B cell (primary cell): ENCODE measurements around the gene TCHH. TPM values are rescaled to one million over a fixed set of nuclear protein-coding genes. Genes with fewer than 3 reads are reported as not detected.

Experiments used
- ATAC-seq: fragments of 200-7000 bp; cut with Tn5 transposase; one replicate; pipeline ENCODE4 v1.10.0; 2021; ENCODE audit warnings: low read depth, mild to moderate bottlenecking, moderate number of reproducible peaks, moderate library complexity
- CTCF ChIA-PET: fragments of 350-600 bp; sonication (Branson Sonifier 250); formaldehyde crosslinking; loops from one replicate; lab custom pipeline; 2021; ENCODE audit warnings: antibody characterized with exemption, inconsistent platforms; lab: Charles Lee
- POLR2A ChIA-PET: fragments of 350-600 bp; sonication (Branson Sonifier 250); formaldehyde crosslinking; loops from one replicate; lab custom pipeline; 2021; ENCODE audit warnings: antibody characterized with exemption; lab: Charles Lee
- DNase-seq: peaks from one replicate; pipeline ENCODE4 v3.0.0; 2013
- H2AFZ ChIP-seq: 2 replicates; pipeline ENCODE4 v1.6.1; 2012; ENCODE audit warnings: mild to moderate bottlenecking, low read depth, low read length; ENCODE audit not compliant: insufficient read depth, poor library complexity, severe bottlenecking
- H3K27ac ChIP-seq, 2 donors: 1 replicate in 1 of 2; 2 replicates in 1 of 2; pipeline ENCODE4 v1.5.1; 2012 to 2013; ENCODE audit warnings: low read length in 2 of 2, mild to moderate bottlenecking in 2 of 2, moderate library complexity in 1 of 2
- H3K27me3 ChIP-seq, 4 experiments: fragments of 200-600 bp in 1 of 4; sonication (generic) in 1 of 4; replicated peaks in 1 of 4; 1 replicate in 2 of 4; 2 replicates in 2 of 4; pipeline versions ENCODE4 v1.6.1 to v1.7.0; 2013 to 2016; ENCODE audit warnings: low read length in 3 of 4, mild to moderate bottlenecking in 2 of 4, mixed read lengths in 1 of 4, moderate library complexity in 1 of 4; ENCODE audit not compliant: insufficient read depth in 4 of 4, control insufficient read depth in 3 of 4; ENCODE audit errors: control extremely low read depth in 1 of 4
- H3K36me3 ChIP-seq, 2 experiments: replicated peaks in 1 of 2; 1 replicate in 1 of 2; 2 replicates in 1 of 2; pipeline versions ENCODE4 v1.6.1 to v1.7.1; 2013; ENCODE audit warnings: low read length in 1 of 2; ENCODE audit not compliant: insufficient read depth in 2 of 2, control insufficient read depth in 1 of 2; ENCODE audit errors: control extremely low read depth in 1 of 2, extremely low read depth in 1 of 2
- H3K4me1 ChIP-seq, 2 donors: fragments of 200-600 bp in 1 of 2; sonication (generic) in 1 of 2; 1 replicate in 1 of 2; 2 replicates in 1 of 2; pipeline versions ENCODE4 v1.5.1 to v1.6.1; 2013 to 2017; ENCODE audit warnings: low read length in 2 of 2; ENCODE audit not compliant: control insufficient read depth in 2 of 2, insufficient read depth in 2 of 2
- H3K4me2 ChIP-seq: replicated peaks from 2 replicates; pipeline ENCODE3; 2012; ENCODE audit warnings: mild to moderate bottlenecking, low read depth, low read length; ENCODE audit not compliant: poor library complexity, severe bottlenecking
- H3K4me3 ChIP-seq, 5 experiments: fragments of 200-600 bp in 1 of 5; sonication (generic) in 1 of 5; 1 replicate in 3 of 5; 2 replicates in 2 of 5; pipeline versions ENCODE4 v1.5.1 to v1.7.0; 2011 to 2016; ENCODE audit warnings: low read length in 4 of 5, mild to moderate bottlenecking in 4 of 5, low read depth in 2 of 5, control low read depth in 1 of 5, moderate library complexity in 1 of 5; ENCODE audit not compliant: insufficient read depth in 1 of 5; ENCODE audit errors: control extremely low read depth in 1 of 5, extremely low read depth in 1 of 5
- H3K79me2 ChIP-seq: fragments of 200-600 bp; sonication (generic); one replicate; pipeline ENCODE4 v1.6.0; 2016; ENCODE audit warnings: low read length; ENCODE audit not compliant: control insufficient read depth, insufficient read depth
- H3K9ac ChIP-seq: fragments of 200-600 bp; sonication (generic); 2 replicates; pipeline ENCODE4 v1.6.1; 2017; ENCODE audit warnings: mild to moderate bottlenecking, low read length, moderate library complexity
- H3K9me3 ChIP-seq, 3 donors: one replicate each; pipeline versions ENCODE4 v1.6.1 to v1.7.1; 2013; ENCODE audit warnings: low read length in 2 of 3; ENCODE audit not compliant: control insufficient read depth in 2 of 3, insufficient read depth in 1 of 3; ENCODE audit errors: control extremely low read depth in 1 of 3
- H4K20me1 ChIP-seq: 2 replicates; pipeline ENCODE4 v1.6.0; 2012; ENCODE audit warnings: mild to moderate bottlenecking, low read length; ENCODE audit not compliant: insufficient read depth, control insufficient read depth, poor library complexity, severe bottlenecking
- H3K27ac Mint-ChIP-seq: one replicate; pipeline ENCODE4 v1.8.0; 2021; ENCODE audit warnings: mixed read lengths
- H3K27me3 Mint-ChIP-seq: one replicate; pipeline ENCODE4 v1.8.0; 2021; ENCODE audit warnings: mixed read lengths
- H3K4me1 Mint-ChIP-seq: one replicate; pipeline ENCODE4 v1.8.0; 2021; ENCODE audit warnings: mixed read lengths
- H3K4me3 Mint-ChIP-seq: one replicate; pipeline ENCODE4 v1.8.0; 2021; ENCODE audit warnings: mixed read lengths
- H3K9me3 Mint-ChIP-seq: one replicate; pipeline ENCODE4 v1.8.0; 2022; ENCODE audit warnings: mixed read lengths; ENCODE audit not compliant: insufficient read depth
- EZH2 ChIP-seq: IDR thresholded peaks from 2 replicates; pipeline ENCODE4 v1.6.1; 2012; ENCODE audit warnings: borderline replicate concordance, low read depth, mild to moderate bottlenecking, moderate library complexity, low read length; ENCODE audit not compliant: insufficient read depth, poor library complexity, severe bottlenecking
- intact Hi-C: fragments of 100-400 bp; cut with micrococcal nuclease; formaldehyde crosslinking; loops from one replicate; pipeline ENCODE4 v1.10.0; 2022
- polyA plus RNA-seq: library from polyadenylated mRNA; depleted of rRNA; stranded (reverse); fragments of >200 nt; gene quantifications from 2 replicates; pipeline ENCODE4 v1.2.3, GENCODE V29; 2012
- total RNA-seq, 2 donors: library from RNA; stranded (reverse); fragments of 120-200 nt in 1 of 2; gene quantifications; 1 replicate in 1 of 2; 2 replicates in 1 of 2; pipeline versions ENCODE4 v1.2.3 to v1.2.4, GENCODE V29; 2013 to 2022
- TF ChIP-seq, protein P1 (sequence below): fragments of 200-600 bp; IDR thresholded peaks from one replicate; pipeline ENCODE4 v1.8.0; 2022; ENCODE audit warnings: antibody characterized with exemption, mild to moderate bottlenecking

Gene TCHH
- total and polyA plus RNA-seq, 2 donors (not counting 1 experiment from before 2014, with no cell fraction given), result not detected

DNA sequence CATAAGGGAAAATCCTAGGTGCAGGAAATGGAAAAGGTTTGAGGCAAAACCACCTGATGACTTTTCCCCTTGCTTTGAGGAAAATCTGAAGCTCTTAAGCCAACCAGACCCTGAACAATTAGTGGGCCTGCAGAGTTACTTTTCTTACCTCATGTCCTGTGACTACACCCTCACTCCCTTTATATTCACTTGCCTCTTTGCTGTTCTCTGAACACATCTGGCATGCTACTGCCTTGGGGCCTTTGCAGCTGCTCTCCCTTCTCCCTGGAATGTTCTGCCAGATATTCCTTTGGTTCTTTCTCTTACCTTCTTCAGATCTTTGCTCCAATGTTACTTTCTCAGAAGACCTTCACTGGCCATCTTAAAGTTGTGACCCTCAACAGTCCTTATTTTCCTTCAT lies 22.0 kb upstream of the TCHH start:
- H3K4me3 ChIP-seq, result no peak overlapping the region
- H3K27me3 Mint-ChIP-seq, result peaks cover 37% of the 10 kb centered on the region
- H3K4me2 ChIP-seq, result no peak overlapping the region
- no peak overlapping the region for H2AFZ ChIP-seq
- H4K20me1 ChIP-seq, result no peaks in the 10 kb centered on the region
- no peaks in the 10 kb centered on the region for H3K4me1 ChIP-seq
- CTCF ChIA-PET, result no interaction called here
- no peak overlapping the region for H3K27ac ChIP-seq
- no peaks in the 10 kb centered on the region for H3K36me3 ChIP-seq
- H3K4me1 Mint-ChIP-seq, result no peaks in the 10 kb centered on the region
- POLR2A ChIA-PET, result no interaction called here
- H3K9ac ChIP-seq, result no peak overlapping the region
- H3K27ac Mint-ChIP-seq, result no peak overlapping the region
- H3K79me2 ChIP-seq, result no peaks in the 10 kb centered on the region
- no peak for ATAC-seq
- H3K27me3 ChIP-seq, result peaks cover 0 to 10% (median 3%) of the 10 kb centered on the region in 4 experiments
- H3K9me3 Mint-ChIP-seq, result peaks cover 7% of the 10 kb centered on the region
- no peak for TF ChIP-seq EZH2
- TF ChIP-seq, protein P1, sequence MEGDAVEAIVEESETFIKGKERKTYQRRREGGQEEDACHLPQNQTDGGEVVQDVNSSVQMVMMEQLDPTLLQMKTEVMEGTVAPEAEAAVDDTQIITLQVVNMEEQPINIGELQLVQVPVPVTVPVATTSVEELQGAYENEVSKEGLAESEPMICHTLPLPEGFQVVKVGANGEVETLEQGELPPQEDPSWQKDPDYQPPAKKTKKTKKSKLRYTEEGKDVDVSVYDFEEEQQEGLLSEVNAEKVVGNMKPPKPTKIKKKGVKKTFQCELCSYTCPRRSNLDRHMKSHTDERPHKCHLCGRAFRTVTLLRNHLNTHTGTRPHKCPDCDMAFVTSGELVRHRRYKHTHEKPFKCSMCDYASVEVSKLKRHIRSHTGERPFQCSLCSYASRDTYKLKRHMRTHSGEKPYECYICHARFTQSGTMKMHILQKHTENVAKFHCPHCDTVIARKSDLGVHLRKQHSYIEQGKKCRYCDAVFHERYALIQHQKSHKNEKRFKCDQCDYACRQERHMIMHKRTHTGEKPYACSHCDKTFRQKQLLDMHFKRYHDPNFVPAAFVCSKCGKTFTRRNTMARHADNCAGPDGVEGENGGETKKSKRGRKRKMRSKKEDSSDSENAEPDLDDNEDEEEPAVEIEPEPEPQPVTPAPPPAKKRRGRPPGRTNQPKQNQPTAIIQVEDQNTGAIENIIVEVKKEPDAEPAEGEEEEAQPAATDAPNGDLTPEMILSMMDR, result no peak
- H3K4me3 Mint-ChIP-seq, result no peak overlapping the region
- H3K9me3 ChIP-seq, result peaks cover 0 to 12% (median 8%) of the 10 kb centered on the region in 3 donors
- no peak for DNase-seq
- intact Hi-C loops, result no loop called here

DNA sequence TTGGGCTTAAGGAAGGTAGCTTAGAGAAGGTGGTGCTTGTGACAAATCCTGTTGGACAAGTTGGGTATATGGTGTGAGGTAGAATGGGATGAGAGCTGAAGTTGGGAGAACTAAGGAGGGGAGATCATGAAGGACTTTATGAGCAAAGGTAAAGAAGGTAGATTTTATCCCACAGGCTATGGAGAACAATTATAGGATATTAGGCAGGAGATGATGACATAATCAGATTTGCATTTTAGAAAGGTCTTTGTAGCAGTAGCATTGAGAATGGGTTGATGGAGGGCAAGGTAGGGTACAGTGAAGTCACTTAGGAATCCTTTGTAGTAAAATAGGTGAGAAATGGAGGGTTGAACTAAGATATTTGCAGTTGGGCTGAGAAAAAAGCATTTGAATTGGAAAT lies 14.9 kb upstream of the TCHH start:
- ChIA-PET CTCF (no interaction called here), POLR2A (no interaction called here)
- Histone ChIP-seq H3K36me3 (no peaks in the 10 kb centered on the region), H3K27ac (no peak overlapping the region), H3K4me1 (no peaks in the 10 kb centered on the region), H3K4me3 (no peak overlapping the region), H3K9me3 (peaks cover 3 to 15% (median 13%) of the 10 kb centered on the region in 3 donors), H2AFZ (no peak overlapping the region), H4K20me1 (no peaks in the 10 kb centered on the region), H3K79me2 (no peaks in the 10 kb centered on the region), H3K4me2 (no peak overlapping the region), H3K27me3 (peaks cover 0 to 24% (median 20%) of the 10 kb centered on the region in 4 experiments), H3K9ac (no peak overlapping the region)
- Mint-ChIP-seq H3K4me3 (no peak overlapping the region), H3K4me1 (no peaks in the 10 kb centered on the region), H3K27me3 (peaks cover 60% of the 10 kb centered on the region), H3K9me3 (peaks cover 7% of the 10 kb centered on the region), H3K27ac (no peak overlapping the region)
- no peak for ATAC-seq
- no peak for DNase-seq
- intact Hi-C loops, result no loop called here
- TF ChIP-seq, protein P1, result no peak
- no peak for TF ChIP-seq EZH2
